Spleen (tissue), 7 donors: ENCODE results near the gene ZNF516.

Experiments used
- POLR2A ChIP-seq, 3 donors: fragments of 450-650 bp; IDR thresholded peaks; one replicate each; pipeline ENCODE4 v1.5.1; 2017; ENCODE audit warnings: antibody characterized with exemption in 3 of 3, mild to moderate bottlenecking in 1 of 3
- POLR2AphosphoS5 ChIP-seq, 3 donors: sonication (generic); formaldehyde crosslinking; IDR thresholded peaks; one replicate each; pipeline ENCODE4 v1.5.1; 2017; ENCODE audit warnings: antibody characterized with exemption in 3 of 3
- TF ChIP-seq, protein P1 (sequence below), 11 experiments: fragments of 200-600 bp in 7 of 11; fragments of 450-650 bp in 4 of 11; sonication (generic) in 4 of 11; IDR thresholded peaks in 8 of 11; conservative IDR thresholded peaks in 3 of 11; 1 replicate in 7 of 11; 2 replicates in 4 of 11; pipeline versions ENCODE4 v1.4.0 to v1.8.0; 2016 to 2021; ENCODE audit warnings: antibody characterized with exemption in 11 of 11, inconsistent platforms in 4 of 11, mild to moderate bottlenecking in 1 of 11
- donor health status: DM: no; HTN: no; CAD: no; lungs with moderate emphysema.
- donor health status: DM: no; HTN: no; CAD: no.
- donor health status: DM: no; HTN: no; CAD: no.

DNA sequence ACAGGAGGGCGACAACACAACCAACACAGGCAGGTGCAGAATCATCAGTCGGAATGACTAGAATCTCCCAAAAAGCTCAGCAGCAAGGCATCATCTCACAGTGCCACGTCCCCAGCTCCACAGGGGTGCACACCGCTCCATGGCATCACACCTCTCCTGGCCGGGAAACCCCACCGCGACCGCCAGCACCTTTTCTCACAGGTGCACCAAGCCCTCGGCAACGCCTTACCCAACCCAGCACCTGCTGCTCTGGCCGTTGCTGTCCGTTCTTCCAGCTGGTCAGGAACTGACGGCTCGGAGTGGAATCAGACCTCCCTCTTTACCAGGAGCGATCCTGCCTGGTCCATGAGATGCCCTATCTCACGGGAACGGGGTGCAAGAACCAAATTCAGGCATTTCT lies 61.3 kb downstream of the ZNF516 start:
- TF ChIP-seq, protein P1, sequence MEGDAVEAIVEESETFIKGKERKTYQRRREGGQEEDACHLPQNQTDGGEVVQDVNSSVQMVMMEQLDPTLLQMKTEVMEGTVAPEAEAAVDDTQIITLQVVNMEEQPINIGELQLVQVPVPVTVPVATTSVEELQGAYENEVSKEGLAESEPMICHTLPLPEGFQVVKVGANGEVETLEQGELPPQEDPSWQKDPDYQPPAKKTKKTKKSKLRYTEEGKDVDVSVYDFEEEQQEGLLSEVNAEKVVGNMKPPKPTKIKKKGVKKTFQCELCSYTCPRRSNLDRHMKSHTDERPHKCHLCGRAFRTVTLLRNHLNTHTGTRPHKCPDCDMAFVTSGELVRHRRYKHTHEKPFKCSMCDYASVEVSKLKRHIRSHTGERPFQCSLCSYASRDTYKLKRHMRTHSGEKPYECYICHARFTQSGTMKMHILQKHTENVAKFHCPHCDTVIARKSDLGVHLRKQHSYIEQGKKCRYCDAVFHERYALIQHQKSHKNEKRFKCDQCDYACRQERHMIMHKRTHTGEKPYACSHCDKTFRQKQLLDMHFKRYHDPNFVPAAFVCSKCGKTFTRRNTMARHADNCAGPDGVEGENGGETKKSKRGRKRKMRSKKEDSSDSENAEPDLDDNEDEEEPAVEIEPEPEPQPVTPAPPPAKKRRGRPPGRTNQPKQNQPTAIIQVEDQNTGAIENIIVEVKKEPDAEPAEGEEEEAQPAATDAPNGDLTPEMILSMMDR (IDR thresholded peaks at IDR 0.05 in 8 of 11, conservative IDR thresholded peaks at IDR 0.05 in 3 of 11), result no peak
- no peak for TF ChIP-seq POLR2A (IDR thresholded peaks at IDR 0.05)
- no peak for TF ChIP-seq POLR2AphosphoS5 (IDR thresholded peaks at IDR 0.05)
